Measurements from ENCODE around the gene EPB41L1. TPM values are rescaled to one million over a fixed set of nuclear protein-coding genes. Genes with fewer than 3 reads are reported as not detected.
A peak's percentile ranks its signal among the peaks of the same experiment; 100 is the strongest.

The EPB41L1 gene
- total and polyA plus RNA-seq, 2 donors from 2014 or later, result 53.2 to 230 TPM

DNA sequence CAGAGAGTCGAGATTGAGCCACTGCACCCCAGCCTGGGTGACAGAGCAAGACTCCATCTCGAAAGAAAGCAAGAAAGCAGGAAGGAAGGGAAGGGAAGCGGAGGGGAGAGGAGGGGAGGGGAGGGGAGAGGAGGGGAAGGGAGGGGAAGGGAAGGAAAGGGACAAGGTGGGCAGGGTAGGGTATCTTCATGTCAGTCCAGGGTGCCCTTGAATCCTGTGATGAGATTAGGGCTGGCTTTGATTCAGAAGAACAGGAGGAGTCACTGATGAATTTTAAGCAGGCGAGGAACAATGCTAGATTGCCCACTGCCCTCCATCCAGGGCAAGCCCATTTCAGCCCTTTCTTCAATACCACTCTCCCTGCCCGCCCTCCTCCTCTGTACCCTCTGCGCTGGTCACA, 35.0 kb upstream of the EPB41L1 start:
- Histone ChIP-seq H3K9ac (ENCODE audit: low read length in 3 of 3) (no peak overlapping the region), H3K27me3 (ENCODE audit: control insufficient read depth, insufficient read depth, low read length) (no peaks in the 10 kb centered on the region), H3K4me1 (ENCODE audit: control insufficient read depth in 2 of 3, insufficient read depth in 2 of 3, low read depth in 1 of 3, low read length in 3 of 3) (peaks cover 0 to 11% (median 4%) of the 10 kb centered on the region in 3 donors), H3K4me3 (ENCODE audit: low read length in 3 of 3) (no peak overlapping the region), H3K27ac (ENCODE audit: low read depth in 2 of 2, low read length in 2 of 2) (peak overlapping the region in 1 of 2 donors; percentile 3), H3K36me3 (ENCODE audit: control insufficient read depth in 2 of 3, insufficient read depth in 3 of 3, low read length in 3 of 3) (no peaks in the 10 kb centered on the region), H3K9me3 (ENCODE audit: control insufficient read depth in 2 of 3, insufficient read depth in 1 of 3, low read length in 3 of 3) (no peaks in the 10 kb centered on the region)
- FAIRE-seq, result no peak
- DNase-seq, result no peak
- intact Hi-C loops (cut with DNase I), result no loop called here
- TF ChIP-seq, protein P1, sequence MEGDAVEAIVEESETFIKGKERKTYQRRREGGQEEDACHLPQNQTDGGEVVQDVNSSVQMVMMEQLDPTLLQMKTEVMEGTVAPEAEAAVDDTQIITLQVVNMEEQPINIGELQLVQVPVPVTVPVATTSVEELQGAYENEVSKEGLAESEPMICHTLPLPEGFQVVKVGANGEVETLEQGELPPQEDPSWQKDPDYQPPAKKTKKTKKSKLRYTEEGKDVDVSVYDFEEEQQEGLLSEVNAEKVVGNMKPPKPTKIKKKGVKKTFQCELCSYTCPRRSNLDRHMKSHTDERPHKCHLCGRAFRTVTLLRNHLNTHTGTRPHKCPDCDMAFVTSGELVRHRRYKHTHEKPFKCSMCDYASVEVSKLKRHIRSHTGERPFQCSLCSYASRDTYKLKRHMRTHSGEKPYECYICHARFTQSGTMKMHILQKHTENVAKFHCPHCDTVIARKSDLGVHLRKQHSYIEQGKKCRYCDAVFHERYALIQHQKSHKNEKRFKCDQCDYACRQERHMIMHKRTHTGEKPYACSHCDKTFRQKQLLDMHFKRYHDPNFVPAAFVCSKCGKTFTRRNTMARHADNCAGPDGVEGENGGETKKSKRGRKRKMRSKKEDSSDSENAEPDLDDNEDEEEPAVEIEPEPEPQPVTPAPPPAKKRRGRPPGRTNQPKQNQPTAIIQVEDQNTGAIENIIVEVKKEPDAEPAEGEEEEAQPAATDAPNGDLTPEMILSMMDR (IDR thresholded peaks at IDR 0.05; ENCODE audit: borderline replicate concordance, extremely low read depth, insufficient read depth), result no peak

GRCh38 chr20:36120241-36120640, 34.3 kb upstream of the EPB41L1 start:
- Histone ChIP-seq H3K9ac (ENCODE audit: low read length in 3 of 3) (no peak overlapping the region), H3K9me3 (ENCODE audit: control insufficient read depth in 2 of 3, insufficient read depth in 1 of 3, low read length in 3 of 3) (no peaks in the 10 kb centered on the region), H3K4me1 (ENCODE audit: control insufficient read depth in 2 of 3, insufficient read depth in 2 of 3, low read depth in 1 of 3, low read length in 3 of 3) (peaks cover 0 to 11% (median 4%) of the 10 kb centered on the region in 3 donors), H3K4me3 (ENCODE audit: low read length in 3 of 3) (no peak overlapping the region), H3K36me3 (ENCODE audit: control insufficient read depth in 2 of 3, insufficient read depth in 3 of 3, low read length in 3 of 3) (no peaks in the 10 kb centered on the region), H3K27ac (ENCODE audit: low read depth in 2 of 2, low read length in 2 of 2) (peak overlapping the region in 1 of 2 donors; percentile 19), H3K27me3 (ENCODE audit: control insufficient read depth, insufficient read depth, low read length) (no peaks in the 10 kb centered on the region)
- intact Hi-C loops (cut with DNase I), result no loop called here
- TF ChIP-seq, protein P1 (IDR thresholded peaks at IDR 0.05; ENCODE audit: borderline replicate concordance, extremely low read depth, insufficient read depth), result no peak
- DNase-seq, result no peak
- FAIRE-seq, result no peak

GRCh38 chr20:36120991-36121390, 33.5 kb upstream of the EPB41L1 start:
- DNase-seq (no peak), FAIRE-seq (no peak)
- intact Hi-C loops (cut with DNase I), result no loop called here
- peaks cover 0 to 10% (median 4%) of the 10 kb centered on the region in 3 donors for H3K4me1 ChIP-seq (ENCODE audit: control insufficient read depth in 2 of 3, insufficient read depth in 2 of 3, low read depth in 1 of 3, low read length in 3 of 3)
- H3K4me3 ChIP-seq (ENCODE audit: low read length in 3 of 3), result no peak overlapping the region
- H3K27me3 ChIP-seq (ENCODE audit: control insufficient read depth, insufficient read depth, low read length), result no peaks in the 10 kb centered on the region
- H3K36me3 ChIP-seq (ENCODE audit: control insufficient read depth in 2 of 3, insufficient read depth in 3 of 3, low read length in 3 of 3), result peaks cover 0 to 4% (median 0%) of the 10 kb centered on the region in 3 donors
- peak overlapping the region in 1 of 2 donors; percentile 19 for H3K27ac ChIP-seq (ENCODE audit: low read depth in 2 of 2, low read length in 2 of 2)
- H3K9ac ChIP-seq (ENCODE audit: low read length in 3 of 3), result no peak overlapping the region
- TF ChIP-seq, protein P1 (IDR thresholded peaks at IDR 0.05; ENCODE audit: borderline replicate concordance, extremely low read depth, insufficient read depth), result no peak
- H3K9me3 ChIP-seq (ENCODE audit: control insufficient read depth in 2 of 3, insufficient read depth in 1 of 3, low read length in 3 of 3), result no peaks in the 10 kb centered on the region

All from kidney (tissue), 14 donors.